Measurements from ENCODE around the gene OFD1.
A peak's percentile ranks its signal among the peaks of the same experiment; 100 is the strongest.
"Not testable (repeated sequence)": the region's sequence is repeated elsewhere in the genome, so short reads cannot be mapped to it uniquely, and the experiment has no call there.

The OFD1 gene

DNA sequence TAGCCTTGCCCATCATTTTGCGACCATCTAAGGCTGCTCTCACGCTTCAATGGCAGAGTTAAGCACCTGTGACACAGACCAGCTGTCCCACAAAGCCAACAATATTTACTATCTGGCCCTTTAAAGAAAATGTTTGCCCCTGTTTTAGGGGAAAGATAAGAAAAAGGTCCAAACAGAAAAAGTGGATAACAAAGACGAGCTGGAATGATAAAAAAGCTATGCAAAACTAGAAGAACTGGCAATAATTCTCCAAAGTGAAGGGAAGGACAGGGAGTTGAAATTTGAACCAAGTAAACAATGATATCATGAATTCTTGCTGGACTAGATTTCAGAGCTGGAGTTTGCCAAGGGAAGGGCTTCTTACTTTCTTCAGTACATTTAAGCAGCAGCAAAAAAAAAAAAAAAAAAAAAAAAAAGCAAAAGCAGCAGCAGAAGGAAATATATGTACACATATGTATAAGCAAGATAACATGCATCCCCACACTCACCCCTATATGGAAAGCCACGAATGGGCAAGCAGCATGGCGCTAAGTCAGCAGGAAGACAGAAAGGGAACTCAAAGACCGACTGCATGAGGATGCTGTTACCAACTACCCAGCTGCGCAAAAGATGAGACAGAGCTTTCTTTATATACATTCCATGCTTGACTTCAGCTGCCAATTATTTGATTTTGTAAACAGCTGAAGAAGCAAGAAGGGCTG lies 12.6 kb upstream of the OFD1 start:
- H3K4me1 ChIP-seq (ENCODE audit: low read length): no peaks in the 10 kb centered on the region
- TF ChIP-seq CTCF (IDR thresholded peaks at IDR 0.05; ENCODE audit: low read depth, low read length) (no peak), EZH2phosphoT487 (IDR thresholded peaks at IDR 0.05; ENCODE audit: low read depth) (no peak)
- no peak overlapping the region for H3K27ac ChIP-seq (ENCODE audit: low read length)
- H3K27me3 ChIP-seq (ENCODE audit: low read depth, low read length): no peaks in the 10 kb centered on the region
- H3K4me2 ChIP-seq (ENCODE audit: low read length): no peak overlapping the region
- peaks cover 16% of the 10 kb centered on the region for H3K36me3 ChIP-seq (replicated peaks; ENCODE audit: low read depth, low read length)
- peaks cover 13% of the 10 kb centered on the region; the same call in 1 of the 2 replicates for H4K20me1 ChIP-seq (ENCODE audit: insufficient read depth, low read length)
- no peaks in the 10 kb centered on the region for H3K9me3 ChIP-seq (ENCODE audit: insufficient read depth, low read length)
- no peak overlapping the region for H3K4me3 ChIP-seq (ENCODE audit: low read length)
- no peak overlapping the region for H2AFZ ChIP-seq (ENCODE audit: low read depth, low read length)
- H3K79me2 ChIP-seq (ENCODE audit: low read length): peaks cover 43% of the 10 kb centered on the region
- H3K9ac ChIP-seq (ENCODE audit: low read length): no peak overlapping the region

DNA sequence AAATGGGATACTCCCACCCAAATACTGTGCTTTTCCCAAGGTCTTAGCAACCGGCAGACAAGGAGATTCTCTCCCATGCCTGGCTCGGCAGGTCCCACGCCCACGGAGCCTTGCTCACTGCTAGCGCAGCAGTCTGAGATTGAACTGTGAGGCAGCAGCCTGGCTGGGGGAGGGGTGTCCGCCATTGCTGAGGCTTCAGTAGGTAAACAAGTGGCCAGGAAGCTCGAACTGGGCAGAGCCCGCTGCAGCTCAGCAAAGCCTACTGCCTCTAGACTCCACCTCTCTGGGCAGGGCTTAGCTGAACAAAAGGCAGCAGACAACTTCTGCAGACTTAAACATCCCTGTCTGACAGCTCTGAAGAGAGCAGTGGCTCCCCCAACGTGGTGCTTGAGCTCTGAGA lies 9.7 kb upstream of the OFD1 start:
- H3K27ac ChIP-seq (ENCODE audit: low read length); H2AFZ ChIP-seq (ENCODE audit: low read depth, low read length); H3K4me3 ChIP-seq (ENCODE audit: low read length); H3K9ac ChIP-seq (ENCODE audit: low read length); H3K36me3 ChIP-seq (replicated peaks; ENCODE audit: low read depth, low read length); H3K9me3 ChIP-seq (ENCODE audit: insufficient read depth, low read length); H3K27me3 ChIP-seq (ENCODE audit: low read depth, low read length); H3K4me2 ChIP-seq (ENCODE audit: low read length); H3K4me1 ChIP-seq (ENCODE audit: low read length): not testable (repeated sequence)
- Histone ChIP-seq H3K79me2 (ENCODE audit: low read length) (peaks cover 47% of the 10 kb centered on the region), H4K20me1 (ENCODE audit: insufficient read depth, low read length) (peaks cover 13% of the 10 kb centered on the region; the same call in 1 of the 2 replicates)

- Histone ChIP-seq H3K36me3 (replicated peaks; ENCODE audit: low read depth, low read length) (peaks cover 13% of the 10 kb centered on the region), H3K79me2 (ENCODE audit: low read length) (peaks cover 43% of the 10 kb centered on the region)
- not testable (repeated sequence) for H3K27me3 ChIP-seq (ENCODE audit: low read depth, low read length); H3K4me2 ChIP-seq (ENCODE audit: low read length); H3K4me3 ChIP-seq (ENCODE audit: low read length); H2AFZ ChIP-seq (ENCODE audit: low read depth, low read length); H3K9ac ChIP-seq (ENCODE audit: low read length); H3K4me1 ChIP-seq (ENCODE audit: low read length); H3K9me3 ChIP-seq (ENCODE audit: insufficient read depth, low read length); H3K27ac ChIP-seq (ENCODE audit: low read length); H4K20me1 ChIP-seq (ENCODE audit: insufficient read depth, low read length)
Observed at GRCh38 chrX:13726583-13726982, 8.0 kb upstream of the OFD1 start.

DNA sequence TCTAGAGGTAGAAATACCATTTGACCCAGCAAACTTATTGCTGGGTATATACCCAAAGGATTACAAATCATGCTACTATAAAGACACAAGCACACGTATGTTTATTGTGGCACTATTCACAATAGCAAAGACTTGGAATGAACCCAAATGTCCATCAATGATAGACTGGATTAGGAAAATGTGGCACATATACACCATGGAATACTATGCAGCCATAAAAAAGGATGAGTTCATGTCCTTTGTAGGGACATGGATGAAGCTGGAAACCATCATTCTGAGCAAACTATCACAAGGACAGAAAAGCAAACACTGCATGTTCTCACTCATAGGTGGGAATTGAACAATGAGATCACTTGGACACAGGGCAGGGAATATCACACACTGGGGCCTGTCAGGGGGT lies 4.0 kb upstream of the OFD1 start:
- not testable (repeated sequence) for H3K9ac ChIP-seq (ENCODE audit: low read length); H3K36me3 ChIP-seq (replicated peaks; ENCODE audit: low read depth, low read length); H3K4me2 ChIP-seq (ENCODE audit: low read length); H4K20me1 ChIP-seq (ENCODE audit: insufficient read depth, low read length); H3K27me3 ChIP-seq (ENCODE audit: low read depth, low read length); H3K9me3 ChIP-seq (ENCODE audit: insufficient read depth, low read length); H2AFZ ChIP-seq (ENCODE audit: low read depth, low read length); H3K27ac ChIP-seq (ENCODE audit: low read length); H3K4me3 ChIP-seq (ENCODE audit: low read length)
- Histone ChIP-seq H3K79me2 (ENCODE audit: low read length) (peaks cover 49% of the 10 kb centered on the region), H3K4me1 (ENCODE audit: low read length) (peaks cover 27% of the 10 kb centered on the region)

DNA sequence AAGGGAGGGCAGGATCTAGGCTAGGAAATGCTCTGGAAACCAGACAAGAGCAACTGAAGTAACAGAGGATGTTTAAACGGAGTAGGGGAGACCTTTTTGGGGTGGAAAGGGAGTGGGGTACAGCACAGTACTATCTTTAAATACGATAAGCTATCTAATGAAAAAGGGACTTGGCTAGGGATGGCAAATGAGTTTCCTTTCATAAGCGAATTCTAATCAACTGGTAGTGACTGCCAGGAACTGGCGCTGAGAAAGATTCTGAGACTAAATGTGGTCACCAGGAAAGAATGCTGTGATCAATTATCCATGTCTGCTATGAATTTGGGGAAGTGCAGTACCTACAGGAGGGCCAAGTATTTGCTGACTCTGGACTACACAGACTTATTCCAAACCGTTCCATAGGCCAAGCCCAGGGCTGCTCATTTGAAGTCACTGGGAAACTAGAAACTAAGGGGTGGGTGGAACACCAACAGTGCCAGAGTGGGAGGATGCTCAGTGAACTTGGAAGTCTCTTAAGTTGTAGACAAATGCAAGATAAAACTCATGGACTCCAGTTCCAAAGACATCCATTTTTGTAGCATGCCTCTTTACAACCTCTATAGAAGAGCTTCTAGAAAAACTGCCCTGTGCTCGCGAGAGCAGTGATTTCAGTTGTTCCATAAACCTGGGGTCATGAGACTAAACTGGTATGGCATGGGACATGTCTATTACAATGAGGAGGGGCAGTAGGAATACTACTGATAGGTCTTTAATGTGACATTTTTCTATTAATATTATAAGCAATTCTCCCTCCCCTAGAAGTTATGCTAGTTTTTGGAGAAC lies 2.1 kb upstream of the OFD1 start:
- 0 out of 2 replicates have a peak overlapping the region, but pooled peaks have one; percentile 94 for H3K4me3 ChIP-seq (ENCODE audit: low read length)
- peak overlapping the region; percentile 85 for H3K4me2 ChIP-seq (ENCODE audit: low read length)

More for the DNA sequence above, 2.1 kb upstream of the OFD1 start:
- peaks cover 38% of the 10 kb centered on the region for H3K4me1 ChIP-seq (ENCODE audit: low read length)
- peaks cover 15% of the 10 kb centered on the region for H3K36me3 ChIP-seq (replicated peaks; ENCODE audit: low read depth, low read length)
- H2AFZ ChIP-seq (ENCODE audit: low read depth, low read length): no peak overlapping the region
- H3K79me2 ChIP-seq (ENCODE audit: low read length): peaks cover 59% of the 10 kb centered on the region
- no peak overlapping the region for H3K27ac ChIP-seq (ENCODE audit: low read length)
- no peaks in the 10 kb centered on the region for H4K20me1 ChIP-seq (ENCODE audit: insufficient read depth, low read length)
- no peak for TF ChIP-seq CTCF (IDR thresholded peaks at IDR 0.05; ENCODE audit: low read depth, low read length)
- TF ChIP-seq EZH2phosphoT487 (IDR thresholded peaks at IDR 0.05; ENCODE audit: low read depth): no peak
- H3K9me3 ChIP-seq (ENCODE audit: insufficient read depth, low read length): no peaks in the 10 kb centered on the region
- no peaks in the 10 kb centered on the region for H3K27me3 ChIP-seq (ENCODE audit: low read depth, low read length)
- H3K9ac ChIP-seq (ENCODE audit: low read length): no peak overlapping the region
